ENCODE data around the gene SORT1. TPM values are rescaled to one million over a fixed set of nuclear protein-coding genes. Genes with fewer than 3 reads are reported as not detected.

Gene SORT1
- total and polyA plus RNA-seq, 2 of the 13 experiments (the other 11 are each of a cell fraction or from before 2014, with no cell fraction given): 32.4 to 93.0 TPM

DNA sequence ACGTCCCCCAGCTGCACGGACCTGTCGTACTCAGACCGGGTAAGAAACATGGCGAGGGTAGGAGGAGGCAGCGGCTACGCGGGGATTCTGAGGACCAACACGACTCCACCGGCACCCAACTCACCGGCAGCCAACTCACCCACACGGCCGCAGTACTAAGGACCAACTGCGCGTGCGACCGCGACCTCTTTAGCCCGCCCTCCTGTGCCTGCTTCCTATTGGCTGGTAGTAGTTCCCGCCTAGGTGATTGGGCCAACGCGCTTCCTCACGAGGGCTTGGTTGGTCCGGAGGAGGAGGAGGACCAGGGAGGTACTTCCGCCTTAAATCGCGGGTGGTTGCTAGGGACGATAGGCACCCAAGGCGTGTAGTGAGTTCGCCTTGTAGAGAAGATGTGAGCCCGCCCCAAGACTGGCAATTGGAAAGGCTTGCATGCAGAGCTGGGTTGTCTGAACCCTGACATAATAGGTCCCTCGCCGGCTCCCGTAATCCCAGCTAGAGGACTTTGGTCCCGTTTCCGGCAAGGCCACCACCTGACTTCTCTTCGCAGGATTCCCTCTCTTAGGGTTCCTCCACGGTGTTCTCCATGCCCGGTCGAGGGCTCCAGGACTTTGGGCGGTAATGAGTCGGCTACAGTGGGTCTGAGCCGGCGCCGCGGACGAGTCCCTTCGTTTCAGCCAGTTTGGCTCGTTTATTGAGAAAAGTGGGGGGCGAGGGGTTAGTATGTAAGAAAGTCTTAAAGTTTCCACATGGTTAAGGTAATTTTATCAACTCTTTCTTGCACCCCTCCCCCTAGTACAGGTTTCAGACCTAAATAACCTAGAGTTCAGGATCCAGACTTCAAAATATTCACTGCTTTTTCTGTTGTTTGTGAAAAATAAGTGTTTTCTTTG, 28.8 kb upstream of the SORT1 start, which contains the start of gene PSMA5 (continued):
- TF ChIP-seq KLF15 (CRISPR knock-in tag; IDR thresholded peaks at IDR 0.05; ENCODE audit: borderline replicate concordance) (0 out of 2 replicates have a peak, but pooled peaks have one; percentile 39), TAF1 (CRISPR knock-in tag; IDR thresholded peaks at IDR 0.05) (peak; percentile 88), STAT5B (CRISPR knock-in tag; IDR thresholded peaks at IDR 0.05) (0 out of 2 replicates have a peak, but pooled peaks have one; percentile 38), ZNF816 (CRISPR knock-in tag; IDR thresholded peaks at IDR 0.05; ENCODE audit: borderline replicate concordance) (peak; percentile 56; the same call in 1 of the 2 replicates), ZNF891 (CRISPR knock-in tag; IDR thresholded peaks at IDR 0.05) (peak; percentile 7; the same call in 1 of the 2 replicates), AGO2 (optimal IDR thresholded peaks at IDR 0.05; ENCODE audit: low read depth, low read length) (peak; percentile 9), RFXANK (CRISPR knock-in tag; IDR thresholded peaks at IDR 0.05) (peak; percentile 86; the same call in 1 of the 2 replicates), SALL2 (CRISPR knock-in tag; IDR thresholded peaks at IDR 0.05) (no peak; the same call in 1 of the 2 replicates), REL (CRISPR knock-in tag; conservative IDR thresholded peaks at IDR 0.05) (0 out of 2 replicates have a peak, but pooled peaks have one; percentile 33), ZSCAN21 (CRISPR knock-in tag; IDR thresholded peaks at IDR 0.05; ENCODE audit: borderline replicate concordance) (0 out of 2 replicates have a peak, but pooled peaks have one; percentile 69), ZFP90 (CRISPR knock-in tag; IDR thresholded peaks at IDR 0.05; ENCODE audit: borderline replicate concordance) (peak; percentile 77; the same call in 1 of the 2 replicates), NRL (CRISPR knock-in tag; IDR thresholded peaks at IDR 0.05; ENCODE audit: borderline replicate concordance) (peak; percentile 29; the same call in 1 of the 2 replicates), HMG20B (CRISPR knock-in tag; conservative IDR thresholded peaks at IDR 0.05) (no peak), ZMAT3 (CRISPR knock-in tag; conservative IDR thresholded peaks at IDR 0.05) (peak; percentile 11; the same call in 1 of the 2 replicates), ZBTB38 (CRISPR knock-in tag; IDR thresholded peaks at IDR 0.05) (peak; percentile 40; the same call in 1 of the 2 replicates), CREB1 (IDR thresholded peaks at IDR 0.05) (peak; percentile 64), CREB1 (CRISPR knock-in tag; IDR thresholded peaks at IDR 0.05) (peak; percentile 89), HNF4G (IDR thresholded peaks at IDR 0.05; ENCODE audit: borderline replicate concordance, low read depth, low read length) (peak; percentile 94), HNF4G (CRISPR knock-in tag; IDR thresholded peaks at IDR 0.05; ENCODE audit: borderline replicate concordance, low read depth) (peak; percentile 47), ZNF354B (CRISPR knock-in tag; IDR thresholded peaks at IDR 0.05) (0 out of 2 replicates have a peak, but pooled peaks have one; percentile 23), SYNCRIP (IDR thresholded peaks at IDR 0.05; ENCODE audit: insufficient read depth, low read depth, low read length) (no peak), LCORL (IDR thresholded peaks at IDR 0.05) (no peak), LCORL (CRISPR knock-in tag; IDR thresholded peaks at IDR 0.05) (peak; percentile 48; the same call in 1 of the 2 replicates), TBL1XR1 (IDR thresholded peaks at IDR 0.05; ENCODE audit: borderline replicate concordance, low read length, partially characterized antibody) (peak; percentile 37), BRCA1 (CRISPR knock-in tag; IDR thresholded peaks at IDR 0.05) (no peak), BHLHE40 (IDR thresholded peaks at IDR 0.05; ENCODE audit: low read length) (peak; percentile 53)
- TF ChIP-seq, protein P1, sequence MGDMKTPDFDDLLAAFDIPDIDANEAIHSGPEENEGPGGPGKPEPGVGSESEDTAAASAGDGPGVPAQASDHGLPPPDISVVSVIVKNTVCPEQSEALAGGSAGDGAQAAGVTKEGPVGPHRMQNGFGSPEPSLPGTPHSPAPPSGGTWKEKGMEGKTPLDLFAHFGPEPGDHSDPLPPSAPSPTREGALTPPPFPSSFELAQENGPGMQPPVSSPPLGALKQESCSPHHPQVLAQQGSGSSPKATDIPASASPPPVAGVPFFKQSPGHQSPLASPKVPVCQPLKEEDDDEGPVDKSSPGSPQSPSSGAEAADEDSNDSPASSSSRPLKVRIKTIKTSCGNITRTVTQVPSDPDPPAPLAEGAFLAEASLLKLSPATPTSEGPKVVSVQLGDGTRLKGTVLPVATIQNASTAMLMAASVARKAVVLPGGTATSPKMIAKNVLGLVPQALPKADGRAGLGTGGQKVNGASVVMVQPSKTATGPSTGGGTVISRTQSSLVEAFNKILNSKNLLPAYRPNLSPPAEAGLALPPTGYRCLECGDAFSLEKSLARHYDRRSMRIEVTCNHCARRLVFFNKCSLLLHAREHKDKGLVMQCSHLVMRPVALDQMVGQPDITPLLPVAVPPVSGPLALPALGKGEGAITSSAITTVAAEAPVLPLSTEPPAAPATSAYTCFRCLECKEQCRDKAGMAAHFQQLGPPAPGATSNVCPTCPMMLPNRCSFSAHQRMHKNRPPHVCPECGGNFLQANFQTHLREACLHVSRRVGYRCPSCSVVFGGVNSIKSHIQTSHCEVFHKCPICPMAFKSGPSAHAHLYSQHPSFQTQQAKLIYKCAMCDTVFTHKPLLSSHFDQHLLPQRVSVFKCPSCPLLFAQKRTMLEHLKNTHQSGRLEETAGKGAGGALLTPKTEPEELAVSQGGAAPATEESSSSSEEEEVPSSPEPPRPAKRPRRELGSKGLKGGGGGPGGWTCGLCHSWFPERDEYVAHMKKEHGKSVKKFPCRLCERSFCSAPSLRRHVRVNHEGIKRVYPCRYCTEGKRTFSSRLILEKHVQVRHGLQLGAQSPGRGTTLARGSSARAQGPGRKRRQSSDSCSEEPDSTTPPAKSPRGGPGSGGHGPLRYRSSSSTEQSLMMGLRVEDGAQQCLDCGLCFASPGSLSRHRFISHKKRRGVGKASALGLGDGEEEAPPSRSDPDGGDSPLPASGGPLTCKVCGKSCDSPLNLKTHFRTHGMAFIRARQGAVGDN (CRISPR knock-in tag; IDR thresholded peaks at IDR 0.05): peak; percentile 90
